GM19238 (cell line): ENCODE data around the gene CCDC40.

Experiments
- DNase-seq: peaks from one replicate; pipeline ENCODE4 v3.0.0; 2011; ENCODE audit warnings: low spot score; ENCODE audit not compliant: insufficient read length

Gene CCDC40

GRCh38 chr17:79997011-79997660, 39.3 kb upstream of the CCDC40 start:
- DNase-seq = peak; percentile 52

- no peak for DNase-seq
Observed at GRCh38 chr17:80000136-80000535, 36.3 kb upstream of the CCDC40 start.

GRCh38 chr17:80000981-80001775, 35.3 kb upstream of the CCDC40 start:
- no peak for DNase-seq

GRCh38 chr17:80002070-80002641, 34.3 kb upstream of the CCDC40 start:
- DNase-seq = no peak

- DNase-seq = no peak
Observed at GRCh38 chr17:80002690-80003490, 33.6 kb upstream of the CCDC40 start.

- DNase-seq = no peak
Observed at GRCh38 chr17:80003969-80004368, 32.5 kb upstream of the CCDC40 start.

GRCh38 chr17:80005360-80006338, 30.8 kb upstream of the CCDC40 start:
- peak; percentile 91 for DNase-seq

GRCh38 chr17:80006339-80006720, 30.1 kb upstream of the CCDC40 start:
- no peak for DNase-seq

GRCh38 chr17:80006811-80007752, 29.4 kb upstream of the CCDC40 start:
- DNase-seq = no peak

GRCh38 chr17:80007939-80008338, 28.5 kb upstream of the CCDC40 start:
- no peak for DNase-seq

- DNase-seq = peak; percentile 87
Observed at GRCh38 chr17:80008383-80008840, 28.0 kb upstream of the CCDC40 start.

- no peak for DNase-seq
Observed at GRCh38 chr17:80008848-80009247, 27.6 kb upstream of the CCDC40 start.

GRCh38 chr17:80009391-80010282, 26.8 kb upstream of the CCDC40 start:
- DNase-seq = no peak

GRCh38 chr17:80010283-80010858, 26.1 kb upstream of the CCDC40 start:
- DNase-seq = no peak

GRCh38 chr17:80011989-80012555, 24.4 kb upstream of the CCDC40 start:
- no peak for DNase-seq

GRCh38 chr17:80012765-80013741, 23.4 kb upstream of the CCDC40 start:
- DNase-seq = no peak
